HepG2 (cell line): ENCODE data around the gene ZNF189. TPM values are rescaled to one million over a fixed set of nuclear protein-coding genes. Genes with fewer than 3 reads are reported as not detected.
A peak's percentile ranks its signal among the peaks of the same experiment; 100 is the strongest.

ENCODE experiments used
- ATAC-seq: fragments of 200-7000 bp; cut with Tn5 transposase; 3 replicates; pipeline ENCODE4 v1.9.1; 2020; ENCODE audit warnings: mild to moderate bottlenecking, moderate library complexity
- BruUV-seq: library from RNA; stranded (reverse); fragments of 400-500 nt; replicated peaks from 2 replicates; lab custom pipeline; 2021; lab: Mats Ljungman, UMichigan
- CTCF ChIA-PET: fragments of 300-600 bp; formaldehyde crosslinking; extraction: SDS; loops from one replicate; lab custom pipeline; 2021; ENCODE audit warnings: low total read pairs, inconsistent platforms, low intra/inter-chr PET ratio; lab: Yijun Ruan, JAX
- POLR2A ChIA-PET: fragments of 350-600 bp; sonication (Branson Sonifier 250); formaldehyde crosslinking; loops from one replicate; lab custom pipeline; 2020; ENCODE audit warnings: antibody characterized with exemption, inconsistent platforms; lab: Yijun Ruan, JAX
- DNase-seq: peaks from one replicate; pipeline ENCODE4 v3.0.0-alpha.2; 2015; ENCODE audit warnings: low spot score
- FAIRE-seq: peaks from 3 replicates; lab custom pipeline; 2011; peaks lifted over from hg19 to GRCh38; lab: Jason Lieb, UNC
- H2AFZ ChIP-seq: one replicate; pipeline ENCODE4 v1.6.1; 2011; ENCODE audit warnings: low read length, inconsistent platforms
- H3K27ac ChIP-seq: fragments of 300-600 bp; 3 replicates; pipeline ENCODE4 v1.8.0; 2011; ENCODE audit warnings: mixed run types, mild to moderate bottlenecking, mixed read lengths, low read length, inconsistent platforms; ENCODE audit not compliant: insufficient read depth; ENCODE audit errors: extremely low read length
- H3K27me3 ChIP-seq, 2 experiments: fragments of 200-600 bp in 1 of 2; 2 replicates in 1 of 2; 3 replicates in 1 of 2; pipeline versions ENCODE4 v1.6.0 to v1.8.0; 2011; ENCODE audit warnings: low read length in 2 of 2, mild to moderate bottlenecking in 2 of 2, moderate library complexity in 2 of 2, inconsistent platforms in 1 of 2; ENCODE audit not compliant: insufficient read depth in 2 of 2, control insufficient read depth in 1 of 2
- H3K36me3 ChIP-seq, 2 experiments: fragments of 200-600 bp in 1 of 2; replicated peaks in 1 of 2; 2 replicates in 1 of 2; 3 replicates in 1 of 2; pipeline versions ENCODE4 v1.5.1 to v1.8.0; 2011; ENCODE audit warnings: low read length in 2 of 2, inconsistent platforms in 1 of 2; ENCODE audit not compliant: insufficient read depth in 2 of 2, control insufficient read depth in 1 of 2
- H3K4me1 ChIP-seq: 2 replicates; pipeline ENCODE4 v1.5.1; 2012; ENCODE audit warnings: low read length, inconsistent platforms; ENCODE audit not compliant: insufficient read depth
- H3K4me2 ChIP-seq: 2 replicates; pipeline ENCODE4 v1.6.0; 2011; ENCODE audit warnings: low read depth, low read length, inconsistent platforms
- H3K4me3 ChIP-seq, 3 experiments: fragments of 200-600 bp in 1 of 3; sonication (generic), shearing (Covaris generic) in 1 of 3; replicated peaks in 1 of 3; 2 replicates each; pipeline ENCODE4 v1.5.1; 2011 to 2016; ENCODE audit warnings: low read length in 3 of 3, inconsistent platforms in 2 of 3, low read depth in 2 of 3, mild to moderate bottlenecking in 2 of 3, control low read depth in 1 of 3, mixed read lengths in 1 of 3; ENCODE audit not compliant: insufficient read depth in 1 of 3
- H3K79me2 ChIP-seq: one replicate; pipeline ENCODE4 v1.6.1; 2011; ENCODE audit warnings: low read length, inconsistent platforms; ENCODE audit not compliant: insufficient read depth
- H3K9ac ChIP-seq: 2 replicates; pipeline ENCODE4 v1.6.0; 2011; ENCODE audit warnings: mild to moderate bottlenecking, low read depth, low read length, inconsistent platforms; ENCODE audit not compliant: insufficient read depth
- H3K9me3 ChIP-seq: 2 replicates; pipeline ENCODE4 v1.5.1; 2012; ENCODE audit warnings: mild to moderate bottlenecking, low read length
- H4K20me1 ChIP-seq: 2 replicates; pipeline ENCODE4 v1.6.0; 2011; ENCODE audit warnings: inconsistent platforms, mild to moderate bottlenecking, low read length, moderate library complexity; ENCODE audit not compliant: insufficient read depth
- FOXC1 ChIP-seq: sonication (generic); formaldehyde crosslinking; IDR thresholded peaks from 2 replicates; pipeline ENCODE4 v1.8.0; 2022; ENCODE audit warnings: mild to moderate bottlenecking, missing genetic modification reagents, borderline replicate concordance
- NFAT5 ChIP-seq: sonication (generic); formaldehyde crosslinking; IDR thresholded peaks from 2 replicates; pipeline ENCODE4 v1.4.0; 2020; ENCODE audit warnings: missing genetic modification reagents
- PAF1 ChIP-seq: IDR thresholded peaks from 2 replicates; pipeline ENCODE4 v1.6.1; 2016; ENCODE audit warnings: missing genetic modification reagents, missing compliant biosample characterization
- PAXIP1 ChIP-seq: sonication (generic); formaldehyde crosslinking; conservative IDR thresholded peaks from 2 replicates; pipeline ENCODE4 v1.4.0; 2020; ENCODE audit warnings: mild to moderate bottlenecking, missing genetic modification reagents, moderate library complexity
- TERF1 ChIP-seq: sonication (generic); formaldehyde crosslinking; IDR thresholded peaks from 2 replicates; pipeline ENCODE4 v1.8.0; 2022; ENCODE audit warnings: mild to moderate bottlenecking, missing genetic modification reagents, moderate library complexity
- U2AF1 ChIP-seq: fragments of 200-400 bp; formaldehyde crosslinking; optimal IDR thresholded peaks from 2 replicates; pipeline ENCODE3; 2017; ENCODE audit warnings: mild to moderate bottlenecking, low read depth, low read length
- ZNF616 ChIP-seq: sonication (generic); formaldehyde crosslinking; IDR thresholded peaks from 2 replicates; pipeline ENCODE4 v1.5.0; 2020; ENCODE audit warnings: low read depth, mild to moderate bottlenecking, missing genetic modification reagents
- ZNF800 ChIP-seq: sonication (generic); formaldehyde crosslinking; IDR thresholded peaks from 2 replicates; pipeline ENCODE4 v1.4.0; 2020; ENCODE audit warnings: missing genetic modification reagents
- ZSCAN30 ChIP-seq: sonication (generic); formaldehyde crosslinking; IDR thresholded peaks from 2 replicates; pipeline ENCODE4 v1.5.0; 2020; ENCODE audit warnings: mild to moderate bottlenecking, missing genetic modification reagents
- WGBS: methylation state at CpG from one replicate; pipeline ENCODE4 v1.1.6; 2017; ENCODE audit warnings: low lambda C conversion rate; 5-methylcytosine and 5-hydroxymethylcytosine counted together
- in situ Hi-C: cut with HindIII; loops from 2 replicates; pipeline ENCODE4 v1.10.0; 2017; ENCODE audit warnings: low pct_unique_long_range_greater_than_20kb; ENCODE audit not compliant: extremely low pct_ligation_motif_present
- intact Hi-C: fragments of 100-400 bp; cut with micrococcal nuclease; formaldehyde crosslinking; loops from one replicate; pipeline ENCODE4 v1.10.0; 2022; ENCODE audit not compliant: unreplicated experiment
- polyA plus RNA-seq, 8 experiments: library from polyadenylated mRNA; depleted of rRNA in 3 of 8; stranded (reverse) in 7 of 8; unstranded in 1 of 8; fragments of >200 nt; fragmentation: Illumina TruSeq in 4 of 8; extraction: Trizol in 4 of 8; gene quantifications; 2 replicates each; pipeline versions ENCODE4 v1.2.1 to v1.2.3, GENCODE V29; 2011 to 2016; ENCODE audit warnings: low read depth in 4 of 8, missing spikeins in 1 of 8, mixed read lengths in 1 of 8; ENCODE audit not compliant: insufficient read depth in 1 of 8
- total RNA-seq, 5 experiments: library from RNA; depleted of rRNA; stranded (reverse); fragments of >200 nt; fragmentation: Illumina TruSeq; extraction: Trizol; gene quantifications; 2 replicates each; pipeline ENCODE4 v1.2.3, GENCODE V29; 2016; ENCODE audit warnings: low read depth in 1 of 5

The ZNF189 gene
- total and polyA plus RNA-seq, 2 of the 13 experiments (the other 11 are each of a cell fraction or from before 2014, with no cell fraction given): 8.4 to 50.0 TPM

- FAIRE-seq (no peak), DNase-seq (no peak), ATAC-seq (no peak)
- peaks cover 21% of the 10 kb centered on the region; the same call in 1 of the 2 replicates for H3K9me3 ChIP-seq
- WGBS: 98% methylated on average over 4 of the region's 4 CpGs
- ChIA-PET POLR2A (interaction anchor here (1.0 to 3.1 kb wide), 6 partner anchors 10 to 29 kb away, joined by 3 to 32 read pairs (median 7); partner anchors contain the start of genes MRPL50 and ZNF189), CTCF (no interaction called here)
- no peaks in the 10 kb centered on the region for H4K20me1 ChIP-seq
- H3K4me1 ChIP-seq: peaks cover 26% of the 10 kb centered on the region
- peaks cover 5% of the 10 kb centered on the region for H3K79me2 ChIP-seq
- in situ Hi-C loops: no loop called here
- no peak overlapping the region for H3K4me2 ChIP-seq
- H3K27ac ChIP-seq: no peak overlapping the region
- BruUV-seq: no TSS peak
- peaks cover 23 to 52% of the 10 kb centered on the region in 2 experiments for H3K36me3 ChIP-seq
- no peaks in the 10 kb centered on the region for H3K27me3 ChIP-seq
- H3K4me3 ChIP-seq: no peak overlapping the region
- intact Hi-C loops: no loop called here
- H2AFZ ChIP-seq: no peak overlapping the region
- H3K9ac ChIP-seq: no peak overlapping the region
- peak; percentile 82; the same call in 1 of the 2 replicates for TF ChIP-seq PAF1
- no peak for TF ChIP-seq FOXC1
- TF ChIP-seq ZNF616 (CRISPR knock-in tag): no peak
- TF ChIP-seq TERF1: no peak
- TF ChIP-seq PAXIP1 (CRISPR knock-in tag): 0 out of 2 replicates have a peak, but pooled peaks have one; percentile 14
- no peak for TF ChIP-seq U2AF1
- TF ChIP-seq NFAT5 (CRISPR knock-in tag): no peak
- no peak for TF ChIP-seq ZSCAN30 (CRISPR knock-in tag)
- TF ChIP-seq ZNF800 (CRISPR knock-in tag): no peak
Observed at GRCh38 chr9:101409079-101409477, 10.4 kb downstream of the ZNF189 start.
